G401 (cell line): Measurements from ENCODE around the gene HS3ST3A1. TPM values are rescaled to one million over a fixed set of nuclear protein-coding genes. Genes with fewer than 3 reads are reported as not detected.
"Not testable (repeated sequence)": the region's sequence is repeated elsewhere in the genome, so short reads cannot be mapped to it uniquely, and the experiment has no call there.

ENCODE experiments used
- DNase-seq: peaks from one replicate; pipeline ENCODE4 v3.0.0-alpha.2; 2015; ENCODE audit warnings: low spot score
- in situ Hi-C: cut with HindIII; loops from 2 replicates; pipeline ENCODE4 v1.10.0; 2016; ENCODE audit warnings: low sequenced_read_pairs, mixed read lengths
- total RNA-seq: library from RNA; depleted of rRNA; stranded (reverse); fragments of >200 nt; shearing (Covaris generic); gene quantifications from 2 replicates; pipeline ENCODE4 v1.2.3, GENCODE V29; 2014

HS3ST3A1 gene
- total RNA-seq, 1 experiment from 2014 or later, result not detected

- no peak for DNase-seq
- in situ Hi-C loops, result no loop called here
Observed at GRCh38 chr17:13581925-13582324, 19.8 kb downstream of the HS3ST3A1 start.

GRCh38 chr17:13580790-13581189 is 20.9 kb downstream of the HS3ST3A1 start:
- in situ Hi-C loops, result no loop called here
- DNase-seq, result no peak

GRCh38 chr17:13576661-13577526 is 24.8 kb downstream of the HS3ST3A1 start:
- in situ Hi-C loops, result no loop called here
- no peak for DNase-seq

GRCh38 chr17:13575922-13576419 is 25.8 kb downstream of the HS3ST3A1 start:
- in situ Hi-C loops, result no loop called here

GRCh38 chr17:13575466-13575865 is 26.3 kb downstream of the HS3ST3A1 start:
- no peak for DNase-seq
- in situ Hi-C loops, result no loop called here

More at GRCh38 chr17:13575922-13576419, 25.8 kb downstream of the HS3ST3A1 start:
- DNase-seq, result no peak

GRCh38 chr17:13572581-13572980 is 29.1 kb downstream of the HS3ST3A1 start:
- in situ Hi-C loops, result no loop called here
- no peak for DNase-seq

- in situ Hi-C loops, result no loop called here
- no peak for DNase-seq
Observed at GRCh38 chr17:13569398-13570123, 32.2 kb downstream of the HS3ST3A1 start.

GRCh38 chr17:13568582-13569397 is 32.9 kb downstream of the HS3ST3A1 start:
- no peak for DNase-seq
- in situ Hi-C loops, result no loop called here

- no peak for DNase-seq
- in situ Hi-C loops, result no loop called here
Observed at GRCh38 chr17:13563866-13564265, 37.9 kb downstream of the HS3ST3A1 start.

- in situ Hi-C loops, result no loop called here
- no peak for DNase-seq
Observed at GRCh38 chr17:13562271-13562800, 39.4 kb downstream of the HS3ST3A1 start.

GRCh38 chr17:13561606-13562270 is 40.0 kb downstream of the HS3ST3A1 start:
- DNase-seq, result no peak
- in situ Hi-C loops, result no loop called here

GRCh38 chr17:13560935-13561334 is 40.8 kb downstream of the HS3ST3A1 start:
- no peak for DNase-seq
- in situ Hi-C loops, result no loop called here

- no peak for DNase-seq
- in situ Hi-C loops, result no loop called here
Observed at GRCh38 chr17:13558588-13558987, 43.1 kb downstream of the HS3ST3A1 start.

- in situ Hi-C loops, result no loop called here
- DNase-seq, result no peak
Observed at GRCh38 chr17:13557077-13557476, 44.7 kb downstream of the HS3ST3A1 start.

GRCh38 chr17:13554231-13554630 is 47.5 kb downstream of the HS3ST3A1 start:
- in situ Hi-C loops, result no loop called here
- no peak for DNase-seq

- DNase-seq, result no peak
- in situ Hi-C loops, result no loop called here
Observed at GRCh38 chr17:13550291-13550690, 51.4 kb downstream of the HS3ST3A1 start.

- DNase-seq, in situ Hi-C loops: not testable (repeated sequence)
Observed at GRCh38 chr17:13548576-13548975, 53.2 kb downstream of the HS3ST3A1 start.

GRCh38 chr17:13546851-13547250 is 54.9 kb downstream of the HS3ST3A1 start:
- DNase-seq, result no peak
- in situ Hi-C loops, result no loop called here

- no peak for DNase-seq
- in situ Hi-C loops, result no loop called here
Observed at GRCh38 chr17:13545941-13546340, 55.8 kb downstream of the HS3ST3A1 start.
